ENCODE data around the gene CCDC182.

- TF ChIP-seq POLR2A (IDR thresholded peaks at IDR 0.05) (no peak), CTCF (IDR thresholded peaks at IDR 0.05) (peak in 5 of 6 experiments; percentile 22 to 41 (median 28))
Measured at GRCh38 chr17:57735707-57736106, 9.4 kb downstream of the CCDC182 start.
